ENCODE data around the gene ATRN.
A peak's percentile ranks its signal among the peaks of the same experiment; 100 is the strongest.

The ATRN gene

GRCh38 chr20:3686867-3687321 lies 216.1 kb downstream of the ATRN start (continued):
- TF ChIP-seq WT1 (tag by site-specific recombination; IDR thresholded peaks at IDR 0.05): 0 out of 2 replicates have a peak, but pooled peaks have one; percentile 41
- 0 out of 2 replicates have a peak, but pooled peaks have one; percentile 30 for TF ChIP-seq ZNF24 (tag by site-specific recombination; IDR thresholded peaks at IDR 0.05)
- peak; percentile 7; the same call in 1 of the 2 replicates for TF ChIP-seq ZNF654 (tag by site-specific recombination; IDR thresholded peaks at IDR 0.05; ENCODE audit: low read depth)
- no peak for TF ChIP-seq ZNF701 (tag by site-specific recombination; IDR thresholded peaks at IDR 0.05)

GRCh38 chr20:3687655-3688054 lies 216.8 kb downstream of the ATRN start:
- CTCF ChIA-PET: interaction anchor here (0.6 to 5.1 kb wide), 8 partner anchors 9 to 384 kb away, joined by 3 to 34 read pairs (median 3); no protein-coding TSS in a partner anchor
- POLR2A ChIA-PET: no interaction called here

GRCh38 chr20:3689978-3690377 lies 219.2 kb downstream of the ATRN start:
- ChIA-PET CTCF (interaction anchor here (2.9 kb wide), 1 partner anchor 21 kb away, joined by 13 read pairs; no protein-coding TSS in a partner anchor), POLR2A (no interaction called here)
- no peaks in the 10 kb centered on the region for H3K36me3 ChIP-seq (ENCODE audit: control insufficient read depth in 2 of 2, insufficient read depth in 1 of 2, low read length in 2 of 2)
- H3K27ac ChIP-seq (ENCODE audit: extremely low read depth, low read depth, low read length): no peak overlapping the region
- H3K4me1 ChIP-seq (ENCODE audit: control insufficient read depth, insufficient read depth, low read length): no peaks in the 10 kb centered on the region; the same call in 1 of the 2 replicates
- H3K9me3 ChIP-seq (ENCODE audit: control insufficient read depth, insufficient read depth, low read depth, low read length): no peaks in the 10 kb centered on the region
- TF ChIP-seq SCRT1 (tag by site-specific recombination; IDR thresholded peaks at IDR 0.05; ENCODE audit: borderline replicate concordance) (no peak), ZNF571 (tag by site-specific recombination; IDR thresholded peaks at IDR 0.05) (no peak), ZNF677 (tag by site-specific recombination; IDR thresholded peaks at IDR 0.05) (no peak), GFI1B (tag by site-specific recombination; IDR thresholded peaks at IDR 0.05) (no peak), EGR2 (tag by site-specific recombination; IDR thresholded peaks at IDR 0.05; ENCODE audit: low read depth) (no peak), GLI4 (tag by site-specific recombination; IDR thresholded peaks at IDR 0.05) (no peak), ZFP37 (tag by site-specific recombination; IDR thresholded peaks at IDR 0.05) (no peak), ZSCAN30 (tag by site-specific recombination; IDR thresholded peaks at IDR 0.05) (no peak), ZNF112 (tag by site-specific recombination; IDR thresholded peaks at IDR 0.05) (no peak), ZNF488 (tag by site-specific recombination; IDR thresholded peaks at IDR 0.05) (no peak), ZNF148 (tag by site-specific recombination; IDR thresholded peaks at IDR 0.05; ENCODE audit: borderline replicate concordance) (no peak), ZNF155 (tag by site-specific recombination; IDR thresholded peaks at IDR 0.05) (no peak), ZNF24 (tag by site-specific recombination; IDR thresholded peaks at IDR 0.05) (no peak), ZNF785 (tag by site-specific recombination; IDR thresholded peaks at IDR 0.05) (no peak), BCL11B (tag by site-specific recombination; IDR thresholded peaks at IDR 0.05; ENCODE audit: low read depth) (no peak), ZNF560 (tag by site-specific recombination; IDR thresholded peaks at IDR 0.05; ENCODE audit: borderline replicate concordance) (no peak), ZNF660 (tag by site-specific recombination; IDR thresholded peaks at IDR 0.05) (no peak), ZBTB20 (tag by site-specific recombination; IDR thresholded peaks at IDR 0.05) (no peak)
- H3K4me3 ChIP-seq (ENCODE audit: low read depth, low read length): no peak overlapping the region

More at GRCh38 chr20:3687655-3688054, 216.8 kb downstream of the ATRN start:
- H3K36me3 ChIP-seq (ENCODE audit: control insufficient read depth in 2 of 2, insufficient read depth in 1 of 2, low read length in 2 of 2): no peaks in the 10 kb centered on the region
- no peaks in the 10 kb centered on the region for H3K9me3 ChIP-seq (ENCODE audit: control insufficient read depth, insufficient read depth, low read depth, low read length)
- H3K4me3 ChIP-seq (ENCODE audit: low read depth, low read length): no peak overlapping the region
- TF ChIP-seq ZNF837 (tag by site-specific recombination; IDR thresholded peaks at IDR 0.05) (no peak), ZNF19 (tag by site-specific recombination; IDR thresholded peaks at IDR 0.05; ENCODE audit: low read depth) (no peak), ZBTB17 (tag by site-specific recombination; IDR thresholded peaks at IDR 0.05) (peak; percentile 33; the same call in 1 of the 2 replicates), OSR2 (tag by site-specific recombination; IDR thresholded peaks at IDR 0.05) (no peak), ZNF138 (tag by site-specific recombination; IDR thresholded peaks at IDR 0.05; ENCODE audit: borderline replicate concordance) (no peak), ZNF580 (tag by site-specific recombination; IDR thresholded peaks at IDR 0.05) (no peak), ZNF76 (tag by site-specific recombination; IDR thresholded peaks at IDR 0.05; ENCODE audit: borderline replicate concordance, low read depth) (peak; percentile 65), ZNF362 (tag by site-specific recombination; IDR thresholded peaks at IDR 0.05) (no peak)
- no peaks in the 10 kb centered on the region; the same call in 1 of the 2 replicates for H3K4me1 ChIP-seq (ENCODE audit: control insufficient read depth, insufficient read depth, low read length)
- H3K27ac ChIP-seq (ENCODE audit: extremely low read depth, low read depth, low read length): no peak overlapping the region
